Measurements from ENCODE around the gene AKAP7.

The AKAP7 gene

DNA sequence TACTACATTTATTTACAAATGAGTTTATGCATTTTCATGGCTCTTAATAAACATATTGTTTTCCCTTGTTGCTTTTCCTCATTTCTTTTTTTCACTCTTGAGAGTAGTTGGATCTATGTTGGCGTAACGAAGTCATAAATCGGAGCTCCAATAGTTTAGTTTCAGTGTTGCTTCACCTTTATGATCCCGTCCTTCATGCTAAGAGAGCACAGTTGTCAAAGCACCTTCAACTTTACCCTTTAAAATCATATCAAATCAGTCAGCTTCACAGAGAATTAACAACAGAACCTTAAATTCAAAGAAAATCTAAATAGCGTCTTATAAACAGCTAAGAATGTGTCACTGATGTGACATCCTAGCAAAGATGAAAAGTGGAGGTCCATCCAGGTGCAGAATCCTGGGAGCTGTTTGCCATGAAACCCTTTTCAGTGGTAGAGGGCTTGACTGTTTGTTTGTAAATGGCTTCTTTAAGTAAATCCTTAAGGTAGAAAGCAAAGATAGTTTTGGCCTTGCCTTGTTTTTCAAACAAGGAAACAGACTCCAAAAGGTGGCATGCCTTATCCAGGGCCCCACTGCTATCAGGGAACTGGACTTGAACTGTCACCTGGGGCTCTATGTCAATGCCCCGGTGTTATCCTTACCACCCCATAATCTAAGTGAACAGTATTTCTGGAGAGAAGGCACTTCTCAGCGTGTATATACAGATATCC, 148.4 kb downstream of the AKAP7 start:
- Histone ChIP-seq H3K36me3 (ENCODE audit: control insufficient read depth in 2 of 2, insufficient read depth in 1 of 2, low read length in 2 of 2) (no peaks in the 10 kb centered on the region), H3K4me3 (ENCODE audit: low read depth, low read length) (no peak overlapping the region), H3K27ac (ENCODE audit: extremely low read depth, low read depth, low read length) (no peak overlapping the region), H3K9me3 (ENCODE audit: control insufficient read depth, insufficient read depth, low read depth, low read length) (no peaks in the 10 kb centered on the region), H3K4me1 (ENCODE audit: control insufficient read depth, insufficient read depth, low read length) (no peaks in the 10 kb centered on the region)
- ChIA-PET CTCF (interaction anchor here (0.5 to 1.0 kb wide), 3 partner anchors 101 to 961 kb away, joined by 3 read pairs; no protein-coding TSS in a partner anchor), POLR2A (no interaction called here)
- no peak for TF ChIP-seq ZNF473 (tag by site-specific recombination; IDR thresholded peaks at IDR 0.05)
- TF ChIP-seq MEIS1 (CRISPR knock-in tag; IDR thresholded peaks at IDR 0.05; ENCODE audit: borderline replicate concordance) = no peak
- no peak for TF ChIP-seq ZNF707 (tag by site-specific recombination; IDR thresholded peaks at IDR 0.05)
- TF ChIP-seq, protein P1, sequence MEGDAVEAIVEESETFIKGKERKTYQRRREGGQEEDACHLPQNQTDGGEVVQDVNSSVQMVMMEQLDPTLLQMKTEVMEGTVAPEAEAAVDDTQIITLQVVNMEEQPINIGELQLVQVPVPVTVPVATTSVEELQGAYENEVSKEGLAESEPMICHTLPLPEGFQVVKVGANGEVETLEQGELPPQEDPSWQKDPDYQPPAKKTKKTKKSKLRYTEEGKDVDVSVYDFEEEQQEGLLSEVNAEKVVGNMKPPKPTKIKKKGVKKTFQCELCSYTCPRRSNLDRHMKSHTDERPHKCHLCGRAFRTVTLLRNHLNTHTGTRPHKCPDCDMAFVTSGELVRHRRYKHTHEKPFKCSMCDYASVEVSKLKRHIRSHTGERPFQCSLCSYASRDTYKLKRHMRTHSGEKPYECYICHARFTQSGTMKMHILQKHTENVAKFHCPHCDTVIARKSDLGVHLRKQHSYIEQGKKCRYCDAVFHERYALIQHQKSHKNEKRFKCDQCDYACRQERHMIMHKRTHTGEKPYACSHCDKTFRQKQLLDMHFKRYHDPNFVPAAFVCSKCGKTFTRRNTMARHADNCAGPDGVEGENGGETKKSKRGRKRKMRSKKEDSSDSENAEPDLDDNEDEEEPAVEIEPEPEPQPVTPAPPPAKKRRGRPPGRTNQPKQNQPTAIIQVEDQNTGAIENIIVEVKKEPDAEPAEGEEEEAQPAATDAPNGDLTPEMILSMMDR (tag by site-specific recombination; IDR thresholded peaks at IDR 0.05) = no peak
- TF ChIP-seq ZFP69B (tag by site-specific recombination; IDR thresholded peaks at IDR 0.05) = no peak
- no peak for TF ChIP-seq ZNF248 (tag by site-specific recombination; IDR thresholded peaks at IDR 0.05)
- no peak for TF ChIP-seq SCRT2 (tag by site-specific recombination; IDR thresholded peaks at IDR 0.05)
- TF ChIP-seq, protein P2, sequence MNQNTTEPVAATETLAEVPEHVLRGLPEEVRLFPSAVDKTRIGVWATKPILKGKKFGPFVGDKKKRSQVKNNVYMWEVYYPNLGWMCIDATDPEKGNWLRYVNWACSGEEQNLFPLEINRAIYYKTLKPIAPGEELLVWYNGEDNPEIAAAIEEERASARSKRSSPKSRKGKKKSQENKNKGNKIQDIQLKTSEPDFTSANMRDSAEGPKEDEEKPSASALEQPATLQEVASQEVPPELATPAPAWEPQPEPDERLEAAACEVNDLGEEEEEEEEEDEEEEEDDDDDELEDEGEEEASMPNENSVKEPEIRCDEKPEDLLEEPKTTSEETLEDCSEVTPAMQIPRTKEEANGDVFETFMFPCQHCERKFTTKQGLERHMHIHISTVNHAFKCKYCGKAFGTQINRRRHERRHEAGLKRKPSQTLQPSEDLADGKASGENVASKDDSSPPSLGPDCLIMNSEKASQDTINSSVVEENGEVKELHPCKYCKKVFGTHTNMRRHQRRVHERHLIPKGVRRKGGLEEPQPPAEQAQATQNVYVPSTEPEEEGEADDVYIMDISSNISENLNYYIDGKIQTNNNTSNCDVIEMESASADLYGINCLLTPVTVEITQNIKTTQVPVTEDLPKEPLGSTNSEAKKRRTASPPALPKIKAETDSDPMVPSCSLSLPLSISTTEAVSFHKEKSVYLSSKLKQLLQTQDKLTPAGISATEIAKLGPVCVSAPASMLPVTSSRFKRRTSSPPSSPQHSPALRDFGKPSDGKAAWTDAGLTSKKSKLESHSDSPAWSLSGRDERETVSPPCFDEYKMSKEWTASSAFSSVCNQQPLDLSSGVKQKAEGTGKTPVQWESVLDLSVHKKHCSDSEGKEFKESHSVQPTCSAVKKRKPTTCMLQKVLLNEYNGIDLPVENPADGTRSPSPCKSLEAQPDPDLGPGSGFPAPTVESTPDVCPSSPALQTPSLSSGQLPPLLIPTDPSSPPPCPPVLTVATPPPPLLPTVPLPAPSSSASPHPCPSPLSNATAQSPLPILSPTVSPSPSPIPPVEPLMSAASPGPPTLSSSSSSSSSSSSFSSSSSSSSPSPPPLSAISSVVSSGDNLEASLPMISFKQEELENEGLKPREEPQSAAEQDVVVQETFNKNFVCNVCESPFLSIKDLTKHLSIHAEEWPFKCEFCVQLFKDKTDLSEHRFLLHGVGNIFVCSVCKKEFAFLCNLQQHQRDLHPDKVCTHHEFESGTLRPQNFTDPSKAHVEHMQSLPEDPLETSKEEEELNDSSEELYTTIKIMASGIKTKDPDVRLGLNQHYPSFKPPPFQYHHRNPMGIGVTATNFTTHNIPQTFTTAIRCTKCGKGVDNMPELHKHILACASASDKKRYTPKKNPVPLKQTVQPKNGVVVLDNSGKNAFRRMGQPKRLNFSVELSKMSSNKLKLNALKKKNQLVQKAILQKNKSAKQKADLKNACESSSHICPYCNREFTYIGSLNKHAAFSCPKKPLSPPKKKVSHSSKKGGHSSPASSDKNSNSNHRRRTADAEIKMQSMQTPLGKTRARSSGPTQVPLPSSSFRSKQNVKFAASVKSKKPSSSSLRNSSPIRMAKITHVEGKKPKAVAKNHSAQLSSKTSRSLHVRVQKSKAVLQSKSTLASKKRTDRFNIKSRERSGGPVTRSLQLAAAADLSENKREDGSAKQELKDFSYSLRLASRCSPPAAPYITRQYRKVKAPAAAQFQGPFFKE (tag by site-specific recombination; IDR thresholded peaks at IDR 0.05; ENCODE audit: borderline replicate concordance) = no peak
- TF ChIP-seq, protein P3, sequence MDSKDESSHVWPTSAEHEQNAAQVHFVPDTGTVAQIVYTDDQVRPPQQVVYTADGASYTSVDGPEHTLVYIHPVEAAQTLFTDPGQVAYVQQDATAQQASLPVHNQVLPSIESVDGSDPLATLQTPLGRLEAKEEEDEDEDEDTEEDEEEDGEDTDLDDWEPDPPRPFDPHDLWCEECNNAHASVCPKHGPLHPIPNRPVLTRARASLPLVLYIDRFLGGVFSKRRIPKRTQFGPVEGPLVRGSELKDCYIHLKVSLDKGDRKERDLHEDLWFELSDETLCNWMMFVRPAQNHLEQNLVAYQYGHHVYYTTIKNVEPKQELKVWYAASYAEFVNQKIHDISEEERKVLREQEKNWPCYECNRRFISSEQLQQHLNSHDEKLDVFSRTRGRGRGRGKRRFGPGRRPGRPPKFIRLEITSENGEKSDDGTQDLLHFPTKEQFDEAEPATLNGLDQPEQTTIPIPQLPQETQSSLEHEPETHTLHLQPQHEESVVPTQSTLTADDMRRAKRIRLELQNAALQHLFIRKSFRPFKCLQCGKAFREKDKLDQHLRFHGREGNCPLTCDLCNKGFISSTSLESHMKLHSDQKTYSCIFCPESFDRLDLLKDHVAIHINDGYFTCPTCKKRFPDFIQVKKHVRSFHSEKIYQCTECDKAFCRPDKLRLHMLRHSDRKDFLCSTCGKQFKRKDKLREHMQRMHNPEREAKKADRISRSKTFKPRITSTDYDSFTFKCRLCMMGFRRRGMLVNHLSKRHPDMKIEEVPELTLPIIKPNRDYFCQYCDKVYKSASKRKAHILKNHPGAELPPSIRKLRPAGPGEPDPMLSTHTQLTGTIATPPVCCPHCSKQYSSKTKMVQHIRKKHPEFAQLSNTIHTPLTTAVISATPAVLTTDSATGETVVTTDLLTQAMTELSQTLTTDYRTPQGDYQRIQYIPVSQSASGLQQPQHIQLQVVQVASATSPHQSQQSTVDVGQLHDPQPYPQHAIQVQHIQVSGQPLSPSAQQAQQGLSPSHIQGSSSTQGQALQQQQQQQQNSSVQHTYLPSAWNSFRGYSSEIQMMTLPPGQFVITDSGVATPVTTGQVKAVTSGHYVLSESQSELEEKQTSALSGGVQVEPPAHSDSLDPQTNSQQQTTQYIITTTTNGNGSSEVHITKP (tag by site-specific recombination; IDR thresholded peaks at IDR 0.05) = no peak
- no peak for TF ChIP-seq ZNF521 (tag by site-specific recombination; IDR thresholded peaks at IDR 0.05)
- TF ChIP-seq, protein P4, sequence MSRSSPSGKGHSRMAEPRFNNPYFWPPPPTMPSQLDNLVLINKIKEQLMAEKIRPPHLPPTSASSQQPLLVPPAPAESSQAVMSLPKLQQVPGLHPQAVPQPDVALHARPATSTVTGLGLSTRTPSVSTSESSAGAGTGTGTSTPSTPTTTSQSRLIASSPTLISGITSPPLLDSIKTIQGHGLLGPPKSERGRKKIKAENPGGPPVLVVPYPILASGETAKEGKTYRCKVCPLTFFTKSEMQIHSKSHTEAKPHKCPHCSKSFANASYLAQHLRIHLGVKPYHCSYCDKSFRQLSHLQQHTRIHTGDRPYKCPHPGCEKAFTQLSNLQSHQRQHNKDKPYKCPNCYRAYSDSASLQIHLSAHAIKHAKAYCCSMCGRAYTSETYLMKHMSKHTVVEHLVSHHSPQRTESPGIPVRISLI (tag by site-specific recombination; IDR thresholded peaks at IDR 0.05) = no peak
- TF ChIP-seq, protein P5, sequence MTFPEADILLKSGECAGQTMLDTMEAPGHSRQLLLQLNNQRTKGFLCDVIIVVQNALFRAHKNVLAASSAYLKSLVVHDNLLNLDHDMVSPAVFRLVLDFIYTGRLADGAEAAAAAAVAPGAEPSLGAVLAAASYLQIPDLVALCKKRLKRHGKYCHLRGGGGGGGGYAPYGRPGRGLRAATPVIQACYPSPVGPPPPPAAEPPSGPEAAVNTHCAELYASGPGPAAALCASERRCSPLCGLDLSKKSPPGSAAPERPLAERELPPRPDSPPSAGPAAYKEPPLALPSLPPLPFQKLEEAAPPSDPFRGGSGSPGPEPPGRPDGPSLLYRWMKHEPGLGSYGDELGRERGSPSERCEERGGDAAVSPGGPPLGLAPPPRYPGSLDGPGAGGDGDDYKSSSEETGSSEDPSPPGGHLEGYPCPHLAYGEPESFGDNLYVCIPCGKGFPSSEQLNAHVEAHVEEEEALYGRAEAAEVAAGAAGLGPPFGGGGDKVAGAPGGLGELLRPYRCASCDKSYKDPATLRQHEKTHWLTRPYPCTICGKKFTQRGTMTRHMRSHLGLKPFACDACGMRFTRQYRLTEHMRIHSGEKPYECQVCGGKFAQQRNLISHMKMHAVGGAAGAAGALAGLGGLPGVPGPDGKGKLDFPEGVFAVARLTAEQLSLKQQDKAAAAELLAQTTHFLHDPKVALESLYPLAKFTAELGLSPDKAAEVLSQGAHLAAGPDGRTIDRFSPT (tag by site-specific recombination; IDR thresholded peaks at IDR 0.05) = no peak
- TF ChIP-seq ZNF677 (tag by site-specific recombination; IDR thresholded peaks at IDR 0.05) = no peak
- TF ChIP-seq ZNF140 (tag by site-specific recombination; IDR thresholded peaks at IDR 0.05) = no peak
- no peak for TF ChIP-seq ZNF274 (IDR thresholded peaks at IDR 0.05; ENCODE audit: low read length)
- TF ChIP-seq ZNF274 (tag by site-specific recombination; IDR thresholded peaks at IDR 0.05; ENCODE audit: borderline replicate concordance) = no peak
- no peak for TF ChIP-seq ZFP37 (tag by site-specific recombination; IDR thresholded peaks at IDR 0.05)
- TF ChIP-seq, protein P6, sequence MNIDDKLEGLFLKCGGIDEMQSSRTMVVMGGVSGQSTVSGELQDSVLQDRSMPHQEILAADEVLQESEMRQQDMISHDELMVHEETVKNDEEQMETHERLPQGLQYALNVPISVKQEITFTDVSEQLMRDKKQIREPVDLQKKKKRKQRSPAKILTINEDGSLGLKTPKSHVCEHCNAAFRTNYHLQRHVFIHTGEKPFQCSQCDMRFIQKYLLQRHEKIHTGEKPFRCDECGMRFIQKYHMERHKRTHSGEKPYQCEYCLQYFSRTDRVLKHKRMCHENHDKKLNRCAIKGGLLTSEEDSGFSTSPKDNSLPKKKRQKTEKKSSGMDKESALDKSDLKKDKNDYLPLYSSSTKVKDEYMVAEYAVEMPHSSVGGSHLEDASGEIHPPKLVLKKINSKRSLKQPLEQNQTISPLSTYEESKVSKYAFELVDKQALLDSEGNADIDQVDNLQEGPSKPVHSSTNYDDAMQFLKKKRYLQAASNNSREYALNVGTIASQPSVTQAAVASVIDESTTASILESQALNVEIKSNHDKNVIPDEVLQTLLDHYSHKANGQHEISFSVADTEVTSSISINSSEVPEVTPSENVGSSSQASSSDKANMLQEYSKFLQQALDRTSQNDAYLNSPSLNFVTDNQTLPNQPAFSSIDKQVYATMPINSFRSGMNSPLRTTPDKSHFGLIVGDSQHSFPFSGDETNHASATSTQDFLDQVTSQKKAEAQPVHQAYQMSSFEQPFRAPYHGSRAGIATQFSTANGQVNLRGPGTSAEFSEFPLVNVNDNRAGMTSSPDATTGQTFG (tag by site-specific recombination; IDR thresholded peaks at IDR 0.05; ENCODE audit: borderline replicate concordance) = no peak
